GM18870 (cell line): Measurements from ENCODE around the gene PDZD11.
"Not testable (repeated sequence)": the region's sequence is repeated elsewhere in the genome, so short reads cannot be mapped to it uniquely, and the experiment has no call there.

ENCODE experiments used
- ATAC-seq: cut with Tn5 transposase; IDR thresholded peaks from one replicate; pipeline ENCODE4 v1.9.1; 2021; ENCODE audit warnings: moderate library complexity; ENCODE audit not compliant: unreplicated experiment

The PDZD11 gene

DNA sequence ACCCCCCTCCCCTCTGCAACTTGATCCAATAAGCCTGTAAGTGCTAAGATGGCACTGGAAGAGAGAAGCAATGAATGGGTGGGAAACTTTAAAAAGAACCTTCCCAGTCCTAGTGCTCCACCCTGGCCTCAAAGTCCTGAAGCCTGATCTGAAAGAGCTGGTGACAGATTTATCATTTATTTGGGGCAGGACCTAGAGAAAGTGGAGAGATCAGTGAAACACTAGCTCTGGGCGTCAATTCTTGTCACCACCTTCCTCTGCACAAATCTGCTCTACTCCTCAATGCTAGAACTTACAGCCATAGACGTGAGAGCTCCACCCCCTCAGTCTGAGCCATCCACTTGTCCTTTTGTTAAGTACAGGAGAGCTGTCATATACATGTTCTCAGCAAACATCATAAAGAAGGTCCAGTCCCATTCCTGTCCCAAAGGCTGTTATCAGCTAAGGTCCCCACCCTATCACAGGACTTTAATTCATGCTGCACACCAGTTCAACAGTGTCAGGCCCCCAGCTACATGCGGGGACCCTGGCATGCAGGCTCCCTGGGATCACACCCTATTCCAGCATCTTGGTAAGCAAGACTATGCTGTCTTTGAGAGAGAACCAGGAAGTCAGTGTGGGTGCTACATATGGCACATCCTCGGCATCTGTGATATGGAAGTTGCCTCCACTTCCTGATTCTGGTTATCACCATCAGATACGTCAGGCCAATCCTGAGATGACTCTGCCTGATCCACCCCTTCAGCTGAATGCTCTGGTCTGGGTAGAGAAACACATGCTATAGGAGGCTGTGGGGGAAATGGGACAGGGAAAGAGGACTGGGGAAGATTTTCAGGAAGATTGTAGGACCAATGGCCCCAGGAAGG lies 32.1 kb downstream of the PDZD11 start:
- ATAC-seq: no peak

DNA sequence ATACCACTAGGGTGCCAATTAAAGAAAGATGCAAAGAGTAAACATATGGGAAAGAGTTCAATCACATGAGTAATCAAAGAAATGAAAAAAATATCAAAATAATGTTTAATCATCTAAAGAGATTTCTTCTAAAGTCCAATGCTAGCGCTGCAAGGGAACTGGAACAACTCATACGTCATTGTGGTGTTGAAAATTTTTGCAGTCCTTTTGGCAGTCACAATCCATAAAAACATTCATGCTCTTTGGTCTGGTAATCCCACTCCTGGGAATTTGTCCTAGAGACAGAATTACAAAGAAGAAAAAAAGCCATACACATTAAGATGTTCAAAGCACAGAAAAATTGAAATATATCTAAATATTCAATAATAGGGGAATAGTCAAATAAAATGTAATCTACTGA lies 34.3 kb downstream of the PDZD11 start:
- no peak for ATAC-seq

DNA sequence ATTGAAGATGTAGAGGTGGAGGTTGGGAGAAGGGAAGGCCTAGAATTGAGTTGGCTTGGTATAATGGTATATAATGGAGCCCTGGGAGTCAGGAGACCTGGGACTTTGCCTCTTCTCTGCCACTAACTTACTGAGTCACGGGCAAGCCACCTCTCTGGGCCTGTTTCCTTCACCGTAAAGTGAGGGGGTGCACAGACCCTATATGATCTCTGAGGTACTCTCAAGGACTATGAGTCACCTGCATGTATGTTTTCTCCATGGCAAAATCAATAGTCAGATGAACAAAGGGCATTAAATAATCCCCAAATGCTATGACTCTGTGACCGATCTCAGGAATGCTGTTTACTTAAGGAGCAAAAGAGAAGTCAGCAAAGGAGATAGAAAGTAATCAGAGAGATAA lies 34.8 kb downstream of the PDZD11 start:
- ATAC-seq: no peak

DNA sequence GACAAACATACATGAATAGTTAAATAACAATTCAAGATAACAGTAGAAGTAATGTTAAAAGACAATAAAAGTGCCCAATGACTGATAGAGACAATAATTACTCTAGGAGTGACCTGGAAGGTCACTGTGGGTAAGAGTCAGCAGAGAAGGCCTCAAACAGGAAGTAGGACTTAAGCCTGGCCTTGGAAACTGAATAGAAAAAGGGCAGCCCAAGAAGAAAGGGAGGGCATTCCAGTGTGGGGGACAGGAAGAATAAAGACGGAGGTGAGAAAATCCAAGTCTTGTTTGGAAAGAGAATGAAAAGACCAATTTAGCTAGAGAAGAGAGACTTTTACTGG lies 35.7 kb downstream of the PDZD11 start:
- ATAC-seq: no peak

DNA sequence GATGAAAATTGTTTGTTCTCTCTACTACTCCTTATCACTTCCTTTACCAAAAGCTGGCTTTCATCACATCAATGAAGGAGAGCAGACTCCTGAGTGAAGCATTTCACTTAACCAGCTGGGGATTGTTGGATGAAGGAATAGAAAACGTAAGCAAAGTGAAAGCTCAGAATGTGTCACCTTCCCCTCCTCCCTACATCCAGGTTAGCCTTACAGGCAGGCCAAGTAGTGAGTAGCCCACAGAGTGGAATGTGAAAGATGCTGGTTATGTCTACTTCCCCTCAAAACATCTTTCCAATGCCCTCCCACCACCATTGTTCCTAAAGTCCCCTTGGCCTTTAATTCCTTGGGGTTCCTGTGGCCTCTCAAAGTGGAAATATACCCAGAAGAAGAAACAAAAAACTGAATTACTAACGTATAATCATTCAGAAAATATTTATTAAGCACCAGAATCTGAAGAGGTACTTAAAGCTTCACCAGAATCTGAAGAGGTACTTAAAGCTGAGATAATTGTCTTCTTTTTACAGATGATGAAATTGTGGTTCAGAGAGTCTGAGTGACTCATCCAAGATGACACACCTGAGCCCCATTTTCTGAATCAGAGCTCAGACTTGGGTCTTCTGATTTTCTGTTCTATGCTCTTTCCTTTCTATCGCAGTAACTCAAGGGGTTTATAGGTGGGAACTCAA lies 36.2 kb downstream of the PDZD11 start:
- no peak for ATAC-seq

DNA sequence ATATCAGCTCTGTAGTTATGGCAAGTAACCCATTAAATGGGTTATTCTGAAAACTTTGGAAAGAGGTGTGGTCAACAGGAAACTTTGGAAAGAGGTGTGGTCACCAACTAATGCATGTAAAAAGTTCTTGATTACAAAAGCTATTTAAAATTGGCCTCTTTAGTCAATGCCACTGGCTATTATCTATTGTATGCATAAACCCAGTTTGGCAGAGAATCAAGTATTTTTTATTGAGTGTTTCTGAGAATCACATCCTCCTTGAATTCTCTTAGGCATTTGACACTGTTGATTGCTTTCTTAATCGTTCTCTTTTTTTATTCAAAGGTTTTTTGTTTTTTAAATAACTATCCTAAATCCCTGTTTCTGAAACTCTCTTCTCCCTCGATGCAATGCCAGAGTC lies 37.2 kb downstream of the PDZD11 start:
- ATAC-seq: no peak

DNA sequence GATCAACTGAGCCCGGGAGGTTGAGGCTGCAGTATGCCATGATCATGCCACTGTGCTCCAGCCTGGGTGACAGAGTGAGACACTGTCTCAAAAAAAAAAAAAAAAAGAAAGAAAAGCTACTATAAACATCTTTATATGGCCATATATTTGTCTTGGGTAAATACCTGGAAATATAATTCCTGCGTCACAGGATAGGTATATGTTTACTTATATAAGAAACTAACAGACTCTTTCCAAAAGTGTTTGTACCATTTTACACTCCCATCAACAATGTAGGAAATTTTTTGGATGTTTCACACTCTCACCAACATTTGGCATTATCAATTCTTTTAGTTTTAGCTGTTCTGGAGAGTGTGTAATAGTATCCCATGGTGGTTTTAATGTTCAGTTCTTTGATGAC lies 42.5 kb downstream of the PDZD11 start:
- ATAC-seq: no peak

DNA sequence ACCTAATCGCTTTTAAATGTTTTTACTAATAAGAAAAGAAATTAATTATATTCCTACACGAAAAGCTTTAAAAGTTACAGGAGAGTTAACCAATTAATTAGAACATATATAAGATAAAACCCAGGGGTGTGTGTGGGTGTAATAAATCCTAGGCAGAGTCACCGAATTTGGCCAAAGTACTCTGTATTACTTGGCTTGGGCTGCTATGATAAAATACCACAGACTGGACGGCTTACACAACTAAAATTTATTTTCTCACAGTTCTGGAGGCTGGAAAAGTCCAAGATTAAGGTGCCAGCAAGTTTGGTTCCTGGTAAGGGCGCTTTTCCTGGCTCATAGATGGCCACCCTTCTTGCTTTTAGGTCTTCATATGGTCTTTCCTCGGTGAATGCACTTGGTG lies 44.8 kb downstream of the PDZD11 start:
- no peak for ATAC-seq

DNA sequence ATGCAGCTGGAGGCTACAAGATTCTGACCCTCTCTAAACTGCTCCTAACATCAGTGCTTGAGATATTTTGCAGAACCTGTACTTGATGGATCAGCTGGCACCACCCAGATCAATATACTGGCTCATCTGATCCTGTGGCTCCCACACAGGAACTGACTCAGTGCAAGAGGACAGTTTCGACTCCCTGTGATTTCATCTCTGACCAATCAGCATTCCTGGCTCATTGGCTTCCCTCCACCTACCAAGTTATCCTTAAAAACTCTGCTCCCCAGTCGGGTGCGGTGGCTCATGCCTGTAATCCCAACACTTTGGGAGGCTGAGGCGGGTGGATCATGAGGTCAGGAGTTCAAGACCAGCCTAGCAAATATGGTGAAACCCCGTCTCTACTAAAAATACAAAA lies 46.1 kb downstream of the PDZD11 start:
- ATAC-seq: not testable (repeated sequence)

DNA sequence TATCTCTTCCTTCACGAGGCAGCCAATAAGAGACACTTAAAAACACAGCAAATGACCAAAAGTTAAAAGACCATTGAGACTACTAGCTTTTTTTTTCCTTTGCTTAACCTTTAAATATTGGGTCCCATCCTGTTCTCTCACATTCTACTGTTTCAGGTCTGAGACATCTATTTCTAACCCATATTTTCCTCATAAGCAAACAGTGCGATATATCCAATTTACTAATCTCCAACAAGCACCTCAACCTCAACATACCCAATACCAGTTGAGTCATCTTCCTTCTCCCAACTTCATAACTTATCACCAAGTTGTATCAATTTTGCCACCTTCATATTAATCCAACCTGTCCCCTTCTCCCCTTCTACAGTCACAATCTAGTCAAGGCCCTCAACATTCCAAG lies 48.2 kb downstream of the PDZD11 start:
- ATAC-seq: no peak

DNA sequence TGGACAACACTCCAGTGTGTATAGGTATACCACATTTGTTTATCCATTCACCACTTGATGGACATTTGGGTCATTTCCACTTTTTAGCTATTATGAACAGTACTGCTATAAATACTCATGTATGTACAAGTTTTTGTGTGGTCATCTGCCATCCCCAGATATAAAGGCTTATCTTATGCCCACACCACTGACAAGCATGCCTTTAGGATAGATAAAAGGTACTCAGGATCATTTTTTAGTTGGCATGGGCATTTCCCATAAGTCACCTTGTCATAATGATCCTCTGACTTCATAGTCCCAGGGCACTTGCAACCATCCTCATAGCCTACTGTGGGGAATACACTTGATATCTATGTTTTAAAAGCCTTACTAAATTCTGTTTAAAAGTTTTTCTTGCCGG lies 49.0 kb downstream of the PDZD11 start:
- no peak for ATAC-seq
